ENCODE measurements around the gene LCOR.

The LCOR gene

GRCh38 chr10:97018251-97019212 lies 186.4 kb downstream of the LCOR start:
- no peak for TF ChIP-seq TCF12 (IDR thresholded peaks at IDR 0.05; ENCODE audit: low read depth)
- TF ChIP-seq REST (IDR thresholded peaks at IDR 0.05; ENCODE audit: low read depth): no peak
- no peak for TF ChIP-seq CREB1 (IDR thresholded peaks at IDR 0.05; ENCODE audit: low read depth)
- no peak for TF ChIP-seq USF1 (IDR thresholded peaks at IDR 0.05)
- TF ChIP-seq EGR1 (IDR thresholded peaks at IDR 0.05): no peak
- no peak for TF ChIP-seq RAD21 (IDR thresholded peaks at IDR 0.05; ENCODE audit: low read depth)
- no peak for TF ChIP-seq TEAD4 (IDR thresholded peaks at IDR 0.05)
- no peak for TF ChIP-seq MAX (IDR thresholded peaks at IDR 0.05)
- TF ChIP-seq NFIC (IDR thresholded peaks at IDR 0.05): no peak
- TF ChIP-seq EP300 (IDR thresholded peaks at IDR 0.05; ENCODE audit: borderline replicate concordance): no peak
- no peak for TF ChIP-seq CEBPB (IDR thresholded peaks at IDR 0.05)

- no peak for TF ChIP-seq EGR1 (IDR thresholded peaks at IDR 0.05)
- TF ChIP-seq REST (IDR thresholded peaks at IDR 0.05; ENCODE audit: low read depth): no peak
- TF ChIP-seq YY1 (IDR thresholded peaks at IDR 0.05; ENCODE audit: low read depth): no peak
- TF ChIP-seq EP300 (IDR thresholded peaks at IDR 0.05; ENCODE audit: borderline replicate concordance): no peak
- TF ChIP-seq CEBPB (IDR thresholded peaks at IDR 0.05): no peak
- TF ChIP-seq CREB1 (IDR thresholded peaks at IDR 0.05; ENCODE audit: low read depth): no peak
- no peak for TF ChIP-seq TEAD4 (IDR thresholded peaks at IDR 0.05)
- TF ChIP-seq MAX (IDR thresholded peaks at IDR 0.05): no peak
- no peak for TF ChIP-seq TAF1 (IDR thresholded peaks at IDR 0.05; ENCODE audit: low read depth)
- TF ChIP-seq TCF12 (IDR thresholded peaks at IDR 0.05; ENCODE audit: low read depth): no peak
- no peak for TF ChIP-seq RAD21 (IDR thresholded peaks at IDR 0.05; ENCODE audit: low read depth)
- no peak for TF ChIP-seq FOXM1 (IDR thresholded peaks at IDR 0.05; ENCODE audit: borderline replicate concordance, low read depth)
- TF ChIP-seq USF1 (IDR thresholded peaks at IDR 0.05): no peak
- no peak for TF ChIP-seq ZBTB7A (IDR thresholded peaks at IDR 0.05; ENCODE audit: low read depth)
- TF ChIP-seq NFIC (IDR thresholded peaks at IDR 0.05): no peak
Measured at GRCh38 chr10:97019213-97019844, 187.2 kb downstream of the LCOR start.

GRCh38 chr10:97020452-97021400 lies 188.6 kb downstream of the LCOR start:
- TF ChIP-seq TCF12 (IDR thresholded peaks at IDR 0.05; ENCODE audit: low read depth) (no peak), NFIC (IDR thresholded peaks at IDR 0.05) (peak; percentile 21; the same call in 1 of the 2 replicates)

GRCh38 chr10:97022616-97023015 lies 190.5 kb downstream of the LCOR start:
- no peak for TF ChIP-seq ZBTB7A (IDR thresholded peaks at IDR 0.05; ENCODE audit: low read depth)
- no peak for TF ChIP-seq FOXM1 (IDR thresholded peaks at IDR 0.05; ENCODE audit: borderline replicate concordance, low read depth)
- no peak for TF ChIP-seq REST (IDR thresholded peaks at IDR 0.05; ENCODE audit: low read depth)
- no peak for TF ChIP-seq USF1 (IDR thresholded peaks at IDR 0.05)
- no peak for TF ChIP-seq TEAD4 (IDR thresholded peaks at IDR 0.05)
- TF ChIP-seq TAF1 (IDR thresholded peaks at IDR 0.05; ENCODE audit: low read depth): no peak
- no peak for TF ChIP-seq EGR1 (IDR thresholded peaks at IDR 0.05)
- TF ChIP-seq YY1 (IDR thresholded peaks at IDR 0.05; ENCODE audit: low read depth): no peak
- no peak for TF ChIP-seq MAX (IDR thresholded peaks at IDR 0.05)
- TF ChIP-seq RAD21 (IDR thresholded peaks at IDR 0.05; ENCODE audit: low read depth): no peak
- no peak for TF ChIP-seq TCF12 (IDR thresholded peaks at IDR 0.05; ENCODE audit: low read depth)
- TF ChIP-seq NFIC (IDR thresholded peaks at IDR 0.05): no peak
- no peak for TF ChIP-seq EP300 (IDR thresholded peaks at IDR 0.05; ENCODE audit: borderline replicate concordance)
- no peak for TF ChIP-seq CREB1 (IDR thresholded peaks at IDR 0.05; ENCODE audit: low read depth)
- TF ChIP-seq CEBPB (IDR thresholded peaks at IDR 0.05): no peak
